OCI-LY3 (cell line): ENCODE measurements around the gene CIB4.

Experiments
- H2AFZ ChIP-seq: fragments of 200-600, 300-600 bp; shearing (Covaris generic); 2 replicates; pipeline ENCODE4 v1.6.0; 2014; ENCODE audit warnings: antibody characterized with exemption, low read depth, low read length
- H3K27ac ChIP-seq: fragments of 200-600, 300-600 bp; sonication (generic); 2 replicates; pipeline ENCODE4 v1.5.1; 2014; ENCODE audit warnings: mild to moderate bottlenecking, low read length, moderate library complexity, mixed read lengths
- H3K27me3 ChIP-seq: fragments of 200-600, 300-600 bp; sonication (generic); 2 replicates; pipeline ENCODE4 v1.6.1; 2014; ENCODE audit warnings: low read depth, low read length, mixed read lengths
- H3K36me3 ChIP-seq: fragments of 200-600, 300-600 bp; sonication (generic); replicated peaks from 2 replicates; pipeline ENCODE3; 2014; ENCODE audit warnings: low read depth, low read length, mixed read lengths
- H3K4me1 ChIP-seq: fragments of 300-600, 200-600 bp; sonication (generic); 2 replicates; pipeline ENCODE4 v1.6.1; 2014; ENCODE audit warnings: low read length, mixed read lengths
- H3K4me2 ChIP-seq: fragments of 200-600, 300-600 bp; sonication (generic); 2 replicates; pipeline ENCODE4 v1.6.1; 2014; ENCODE audit warnings: low read length, mixed read lengths
- H3K4me3 ChIP-seq: fragments of 300-600, 200-600 bp; sonication (generic); 2 replicates; pipeline ENCODE4 v1.5.1; 2014; ENCODE audit warnings: antibody characterized with exemption, mild to moderate bottlenecking, low read length, moderate library complexity
- H3K79me2 ChIP-seq: fragments of 300-600, 200-600 bp; shearing (Covaris generic); 2 replicates; pipeline ENCODE4 v1.6.1; 2014; ENCODE audit warnings: mild to moderate bottlenecking, low read length, mixed read lengths
- H3K9ac ChIP-seq: fragments of 300-600, 200-600 bp; shearing (Covaris generic); 2 replicates; pipeline ENCODE4 v1.6.0; 2014; ENCODE audit warnings: mild to moderate bottlenecking, low read length, moderate library complexity
- H3K9me3 ChIP-seq: fragments of 200-600, 300-600 bp; shearing (Covaris generic); 2 replicates; pipeline ENCODE4 v1.6.1; 2014; ENCODE audit warnings: low read length, mixed read lengths; ENCODE audit not compliant: insufficient read depth
- H4K20me1 ChIP-seq: fragments of 200-600, 300-600 bp; sonication (generic); 2 replicates; pipeline ENCODE4 v1.6.1; 2016; ENCODE audit warnings: low read length, mixed read lengths; ENCODE audit not compliant: insufficient read depth
- EZH2phosphoT487 ChIP-seq: fragments of 200-600 bp; shearing (Covaris generic); IDR thresholded peaks from 2 replicates; pipeline ENCODE4 v1.6.1; 2018; ENCODE audit warnings: antibody characterized with exemption, mixed run types, low read depth
- TF ChIP-seq, protein P1 (sequence below): fragments of 200-600, 300-600 bp; sonication (generic); IDR thresholded peaks from 2 replicates; pipeline ENCODE4 v1.5.1; 2014; ENCODE audit warnings: antibody characterized with exemption, low read length, low read depth

CIB4 gene

GRCh38 chr2:26647981-26648380, 6.8 kb upstream of the CIB4 start:
- Histone ChIP-seq H3K4me3 (no peak overlapping the region), H3K4me1 (no peaks in the 10 kb centered on the region), H3K9me3 (no peaks in the 10 kb centered on the region), H3K79me2 (no peaks in the 10 kb centered on the region), H2AFZ (no peak overlapping the region), H3K27ac (no peak overlapping the region), H3K9ac (no peak overlapping the region), H3K4me2 (no peak overlapping the region), H3K36me3 (no peaks in the 10 kb centered on the region), H3K27me3 (peaks cover 39% of the 10 kb centered on the region), H4K20me1 (no peaks in the 10 kb centered on the region)
- TF ChIP-seq EZH2phosphoT487 = no peak

- TF ChIP-seq, protein P1, sequence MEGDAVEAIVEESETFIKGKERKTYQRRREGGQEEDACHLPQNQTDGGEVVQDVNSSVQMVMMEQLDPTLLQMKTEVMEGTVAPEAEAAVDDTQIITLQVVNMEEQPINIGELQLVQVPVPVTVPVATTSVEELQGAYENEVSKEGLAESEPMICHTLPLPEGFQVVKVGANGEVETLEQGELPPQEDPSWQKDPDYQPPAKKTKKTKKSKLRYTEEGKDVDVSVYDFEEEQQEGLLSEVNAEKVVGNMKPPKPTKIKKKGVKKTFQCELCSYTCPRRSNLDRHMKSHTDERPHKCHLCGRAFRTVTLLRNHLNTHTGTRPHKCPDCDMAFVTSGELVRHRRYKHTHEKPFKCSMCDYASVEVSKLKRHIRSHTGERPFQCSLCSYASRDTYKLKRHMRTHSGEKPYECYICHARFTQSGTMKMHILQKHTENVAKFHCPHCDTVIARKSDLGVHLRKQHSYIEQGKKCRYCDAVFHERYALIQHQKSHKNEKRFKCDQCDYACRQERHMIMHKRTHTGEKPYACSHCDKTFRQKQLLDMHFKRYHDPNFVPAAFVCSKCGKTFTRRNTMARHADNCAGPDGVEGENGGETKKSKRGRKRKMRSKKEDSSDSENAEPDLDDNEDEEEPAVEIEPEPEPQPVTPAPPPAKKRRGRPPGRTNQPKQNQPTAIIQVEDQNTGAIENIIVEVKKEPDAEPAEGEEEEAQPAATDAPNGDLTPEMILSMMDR = no peak
- TF ChIP-seq EZH2phosphoT487 = no peak
- Histone ChIP-seq H3K27ac (no peak overlapping the region), H3K4me3 (no peak overlapping the region), H4K20me1 (no peaks in the 10 kb centered on the region), H3K36me3 (no peaks in the 10 kb centered on the region), H3K9me3 (no peaks in the 10 kb centered on the region), H3K4me1 (no peaks in the 10 kb centered on the region), H3K27me3 (peaks cover 31% of the 10 kb centered on the region), H3K4me2 (no peak overlapping the region), H2AFZ (no peak overlapping the region), H3K79me2 (no peaks in the 10 kb centered on the region), H3K9ac (no peak overlapping the region)
These were observed 6.0 kb upstream of the CIB4 start for GRCh38 chr2:26646986-26647672.

DNA sequence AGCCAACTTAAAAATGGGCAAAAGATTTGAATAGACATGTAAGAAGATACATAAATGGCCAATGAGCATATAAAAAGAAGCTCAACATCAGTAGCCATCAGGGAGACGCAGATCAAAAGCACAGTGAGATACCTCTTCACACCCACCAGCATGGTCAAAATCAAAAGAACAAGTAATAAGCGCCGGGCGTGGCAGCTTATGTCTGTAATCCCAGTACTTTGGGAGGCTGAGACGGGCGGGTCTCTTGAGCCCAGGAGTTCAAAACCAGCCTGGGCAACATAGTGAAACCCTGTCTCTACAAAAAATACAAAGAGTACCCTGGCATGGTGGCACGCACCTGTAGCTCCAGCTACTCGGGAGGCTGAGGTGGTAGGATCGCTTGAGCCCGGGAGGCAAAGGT, 4.6 kb upstream of the CIB4 start:
- H3K79me2 ChIP-seq = no peaks in the 10 kb centered on the region

DNA sequence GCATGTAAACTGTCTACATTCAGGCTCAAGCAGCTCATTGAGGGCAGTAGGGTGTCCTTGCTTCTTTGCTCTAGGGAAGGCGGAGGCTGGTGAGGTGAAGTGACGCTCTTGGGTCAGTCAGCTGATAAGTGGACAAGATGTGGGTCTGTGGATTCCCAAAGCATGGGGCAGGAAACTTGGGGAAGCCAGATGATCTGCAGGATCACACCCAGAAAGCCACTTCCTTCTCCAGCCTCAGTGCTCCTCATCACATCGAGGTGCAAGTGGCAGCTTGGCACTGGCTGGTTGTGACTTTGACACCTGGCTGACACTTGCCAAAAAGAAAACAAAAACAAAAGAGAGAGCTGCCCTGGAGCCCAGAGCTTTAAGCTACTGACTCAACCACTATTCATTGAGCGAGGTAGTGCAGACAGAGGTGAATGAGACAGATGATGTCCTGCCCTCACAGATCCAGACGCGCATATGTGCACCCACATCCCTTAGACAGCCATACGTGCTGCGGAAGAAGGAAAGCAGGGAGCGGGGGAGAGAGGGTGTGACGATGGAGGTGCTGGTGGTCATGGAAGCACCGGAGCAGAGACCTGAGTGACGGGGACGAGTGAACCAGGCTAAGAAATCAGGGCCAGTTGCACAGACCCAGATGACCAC, 3.1 kb upstream of the CIB4 start:
- no peak for TF ChIP-seq EZH2phosphoT487
- TF ChIP-seq, protein P1 = no peak
- Histone ChIP-seq H3K4me2 (no peak overlapping the region), H3K9me3 (no peaks in the 10 kb centered on the region), H3K4me1 (no peaks in the 10 kb centered on the region), H3K27ac (no peak overlapping the region), H3K79me2 (no peaks in the 10 kb centered on the region), H4K20me1 (no peaks in the 10 kb centered on the region), H3K36me3 (no peaks in the 10 kb centered on the region), H3K4me3 (no peak overlapping the region), H3K27me3 (peaks cover 34% of the 10 kb centered on the region), H3K9ac (no peak overlapping the region), H2AFZ (no peak overlapping the region)

More for the DNA sequence above, 4.6 kb upstream of the CIB4 start:
- TF ChIP-seq, protein P1 = no peak
- TF ChIP-seq EZH2phosphoT487 = no peak
- Histone ChIP-seq H3K27ac (no peak overlapping the region), H3K4me1 (no peaks in the 10 kb centered on the region), H2AFZ (no peak overlapping the region), H4K20me1 (no peaks in the 10 kb centered on the region), H3K4me3 (no peak overlapping the region), H3K27me3 (peaks cover 34% of the 10 kb centered on the region), H3K36me3 (no peaks in the 10 kb centered on the region), H3K9ac (no peak overlapping the region), H3K4me2 (no peak overlapping the region), H3K9me3 (no peaks in the 10 kb centered on the region)
